ENCODE results near the gene RPL18.

The RPL18 gene

DNA sequence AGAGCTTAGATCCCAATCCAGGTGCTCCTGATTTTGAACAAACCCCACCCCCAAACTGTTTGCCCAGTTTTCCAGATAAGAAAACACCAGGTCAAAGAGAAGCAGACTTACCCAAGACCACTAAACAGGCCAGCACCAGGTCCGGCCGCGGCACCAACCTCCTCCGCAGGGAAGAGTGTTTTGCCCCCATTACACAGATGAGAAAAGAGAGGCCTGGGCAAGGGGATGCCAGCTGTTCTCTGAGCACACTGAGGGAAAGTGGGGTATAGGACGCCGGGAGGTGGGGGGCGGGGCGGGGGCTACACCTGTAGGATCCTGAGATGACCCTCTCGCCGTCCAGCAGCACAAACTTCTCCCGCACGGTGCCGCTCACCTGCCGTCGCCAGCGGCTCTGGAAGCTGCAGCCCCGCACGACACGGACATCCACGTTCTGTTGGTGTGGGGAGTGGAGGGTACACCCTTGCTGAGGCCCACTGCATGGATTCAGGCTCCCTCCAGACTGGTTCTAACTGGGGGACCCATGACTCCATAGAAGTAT, 9.3 kb downstream of the RPL18 start:
- Histone ChIP-seq H4K91ac (ENCODE audit: low read depth, low read length) (no peak overlapping the region), H3K79me1 (ENCODE audit: low read length) (no peaks in the 10 kb centered on the region), H4K8ac (ENCODE audit: low read depth, low read length) (no peak overlapping the region), H4K12ac (ENCODE audit: low read depth, low read length) (no peak overlapping the region), H2AFZ (ENCODE audit: insufficient read depth, low read length, poor library complexity) (no peak overlapping the region), H2BK5ac (ENCODE audit: low read depth, low read length, poor library complexity) (no peak overlapping the region), H3K36me3 (ENCODE audit: control insufficient read depth in 1 of 2, insufficient read depth in 2 of 2, low read length in 2 of 2) (peaks cover 1 to 4% of the 10 kb centered on the region in 2 experiments), H3K23ac (ENCODE audit: low read length) (no peak overlapping the region), H3K79me2 (ENCODE audit: control insufficient read depth, insufficient read depth, low read length, poor library complexity) (no peaks in the 10 kb centered on the region), H3K4me2 (ENCODE audit: low read length) (no peak overlapping the region), H2BK12ac (ENCODE audit: low read length) (no peak overlapping the region), H2AK5ac (ENCODE audit: low read length) (no peak overlapping the region), H3K4me1 (ENCODE audit: control insufficient read depth in 1 of 2, insufficient read depth in 2 of 2, low read length in 2 of 2) (no peaks in the 10 kb centered on the region), H3K27me3 (ENCODE audit: insufficient read depth, low read length) (no peaks in the 10 kb centered on the region), H3K9me3 (ENCODE audit: insufficient read depth, low read depth, low read length) (peaks cover 1% of the 10 kb centered on the region), H2BK120ac (ENCODE audit: insufficient read depth, low read length, poor library complexity) (no peak overlapping the region), H3K4ac (ENCODE audit: low read depth, low read length) (no peak overlapping the region), H3K4me3 (ENCODE audit: low read depth, low read length) (no peak overlapping the region), H3K9ac (ENCODE audit: low read length) (no peak overlapping the region), H3K18ac (ENCODE audit: low read length) (no peak overlapping the region), H3K14ac (ENCODE audit: low read length) (no peak overlapping the region), H3K27ac (ENCODE audit: low read depth, low read length) (no peak overlapping the region)
- DNase-seq: no peak
- no CpG with 5 or more reads among the region's 20 CpGs for WGBS (ENCODE audit: extremely low coverage, insufficient coverage, insufficient read length)

DNA sequence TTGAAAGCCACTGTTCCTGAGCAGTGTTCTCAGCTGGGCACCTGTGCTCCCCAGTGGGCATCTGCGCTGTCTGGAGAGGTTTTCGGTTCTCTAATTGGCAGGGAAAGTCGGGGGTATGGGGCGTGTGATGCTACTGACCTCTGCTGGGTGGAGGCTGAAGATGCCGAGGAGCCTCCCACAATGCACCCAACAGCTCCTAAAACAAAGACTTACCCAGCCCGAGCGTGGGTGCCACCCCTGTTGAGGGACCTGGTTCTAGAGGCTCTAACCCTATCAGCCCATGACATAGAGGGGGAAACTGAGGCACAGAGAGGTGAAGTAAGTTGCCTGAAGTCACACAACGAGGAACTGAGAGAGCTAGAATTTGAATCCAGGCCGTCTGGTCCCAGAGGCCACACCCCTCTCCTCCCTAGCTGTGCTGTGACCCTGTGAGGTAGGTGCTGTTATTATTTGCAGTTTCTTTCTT, 10.1 kb downstream of the RPL18 start:
- no CpG with 5 or more reads among the region's 9 CpGs for WGBS (ENCODE audit: extremely low coverage, insufficient coverage, insufficient read length)
- Histone ChIP-seq H3K79me1 (ENCODE audit: low read length) (no peaks in the 10 kb centered on the region), H4K91ac (ENCODE audit: low read depth, low read length) (no peak overlapping the region), H3K18ac (ENCODE audit: low read length) (no peak overlapping the region), H3K79me2 (ENCODE audit: control insufficient read depth, insufficient read depth, low read length, poor library complexity) (no peaks in the 10 kb centered on the region), H3K4me2 (ENCODE audit: low read length) (no peak overlapping the region), H3K4me1 (ENCODE audit: control insufficient read depth in 1 of 2, insufficient read depth in 2 of 2, low read length in 2 of 2) (no peaks in the 10 kb centered on the region), H3K4me3 (ENCODE audit: low read depth, low read length) (no peak overlapping the region), H3K23ac (ENCODE audit: low read length) (no peak overlapping the region), H3K9ac (ENCODE audit: low read length) (no peak overlapping the region), H3K4ac (ENCODE audit: low read depth, low read length) (no peak overlapping the region), H3K9me3 (ENCODE audit: insufficient read depth, low read depth, low read length) (peaks cover 1% of the 10 kb centered on the region), H3K14ac (ENCODE audit: low read length) (no peak overlapping the region), H2AK5ac (ENCODE audit: low read length) (no peak overlapping the region), H2AFZ (ENCODE audit: insufficient read depth, low read length, poor library complexity) (no peak overlapping the region), H2BK120ac (ENCODE audit: insufficient read depth, low read length, poor library complexity) (no peak overlapping the region), H3K27ac (ENCODE audit: low read depth, low read length) (no peak overlapping the region), H2BK12ac (ENCODE audit: low read length) (no peak overlapping the region), H2BK5ac (ENCODE audit: low read depth, low read length, poor library complexity) (no peak overlapping the region), H3K36me3 (ENCODE audit: control insufficient read depth in 1 of 2, insufficient read depth in 2 of 2, low read length in 2 of 2) (peaks cover 0 to 3% of the 10 kb centered on the region in 2 experiments), H4K12ac (ENCODE audit: low read depth, low read length) (no peak overlapping the region), H4K8ac (ENCODE audit: low read depth, low read length) (peak overlapping the region; percentile 42), H3K27me3 (ENCODE audit: insufficient read depth, low read length) (no peaks in the 10 kb centered on the region)
- peak in 1 of 2 donors; percentile 33 for DNase-seq

DNA sequence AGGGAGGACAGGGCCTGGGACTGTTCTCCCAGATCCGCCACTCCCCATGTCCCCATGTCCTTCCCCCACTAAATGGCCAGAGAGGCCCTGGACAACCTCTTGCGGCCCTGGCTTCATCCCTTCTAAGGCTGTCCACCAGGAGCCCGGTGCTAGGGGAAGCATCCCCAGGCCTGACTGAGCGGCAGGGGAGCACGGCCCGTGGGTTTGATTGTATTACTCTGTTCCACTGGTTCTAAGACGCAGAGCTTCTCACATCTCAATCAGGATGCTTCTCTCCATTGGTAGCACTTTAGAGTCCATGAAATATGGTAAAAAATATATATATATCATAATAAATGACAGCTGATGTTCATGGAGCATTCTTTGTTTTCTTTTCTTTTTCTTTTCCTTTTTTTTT, 11.6 kb downstream of the RPL18 start:
- no CpG with 5 or more reads among the region's 7 CpGs for WGBS (ENCODE audit: extremely low coverage, insufficient coverage, insufficient read length)
- no peak overlapping the region for H2BK5ac ChIP-seq (ENCODE audit: low read depth, low read length, poor library complexity)
- H3K23ac ChIP-seq (ENCODE audit: low read length): no peak overlapping the region
- H3K4ac ChIP-seq (ENCODE audit: low read depth, low read length): no peak overlapping the region
- H4K8ac ChIP-seq (ENCODE audit: low read depth, low read length): no peak overlapping the region
- H3K4me1 ChIP-seq (ENCODE audit: control insufficient read depth in 1 of 2, insufficient read depth in 2 of 2, low read length in 2 of 2): no peaks in the 10 kb centered on the region
- no peak overlapping the region for H4K91ac ChIP-seq (ENCODE audit: low read depth, low read length)
- no peak overlapping the region for H3K4me3 ChIP-seq (ENCODE audit: low read depth, low read length)
- H3K27ac ChIP-seq (ENCODE audit: low read depth, low read length): no peak overlapping the region
- no peak for DNase-seq
- H2AK5ac ChIP-seq (ENCODE audit: low read length): no peak overlapping the region
- H2BK12ac ChIP-seq (ENCODE audit: low read length): no peak overlapping the region
- H3K79me2 ChIP-seq (ENCODE audit: control insufficient read depth, insufficient read depth, low read length, poor library complexity): no peaks in the 10 kb centered on the region
- no peak overlapping the region for H3K14ac ChIP-seq (ENCODE audit: low read length)
- H2AFZ ChIP-seq (ENCODE audit: insufficient read depth, low read length, poor library complexity): no peak overlapping the region
- H2BK120ac ChIP-seq (ENCODE audit: insufficient read depth, low read length, poor library complexity): no peak overlapping the region
- no peaks in the 10 kb centered on the region for H3K27me3 ChIP-seq (ENCODE audit: insufficient read depth, low read length)
- H3K79me1 ChIP-seq (ENCODE audit: low read length): no peaks in the 10 kb centered on the region
- no peak overlapping the region for H4K12ac ChIP-seq (ENCODE audit: low read depth, low read length)
- no peak overlapping the region for H3K9ac ChIP-seq (ENCODE audit: low read length)
- H3K36me3 ChIP-seq (ENCODE audit: control insufficient read depth in 1 of 2, insufficient read depth in 2 of 2, low read length in 2 of 2): no peaks in the 10 kb centered on the region
- no peak overlapping the region for H3K4me2 ChIP-seq (ENCODE audit: low read length)
- no peak overlapping the region for H3K18ac ChIP-seq (ENCODE audit: low read length)
- peaks cover 1% of the 10 kb centered on the region for H3K9me3 ChIP-seq (ENCODE audit: insufficient read depth, low read depth, low read length)

DNA sequence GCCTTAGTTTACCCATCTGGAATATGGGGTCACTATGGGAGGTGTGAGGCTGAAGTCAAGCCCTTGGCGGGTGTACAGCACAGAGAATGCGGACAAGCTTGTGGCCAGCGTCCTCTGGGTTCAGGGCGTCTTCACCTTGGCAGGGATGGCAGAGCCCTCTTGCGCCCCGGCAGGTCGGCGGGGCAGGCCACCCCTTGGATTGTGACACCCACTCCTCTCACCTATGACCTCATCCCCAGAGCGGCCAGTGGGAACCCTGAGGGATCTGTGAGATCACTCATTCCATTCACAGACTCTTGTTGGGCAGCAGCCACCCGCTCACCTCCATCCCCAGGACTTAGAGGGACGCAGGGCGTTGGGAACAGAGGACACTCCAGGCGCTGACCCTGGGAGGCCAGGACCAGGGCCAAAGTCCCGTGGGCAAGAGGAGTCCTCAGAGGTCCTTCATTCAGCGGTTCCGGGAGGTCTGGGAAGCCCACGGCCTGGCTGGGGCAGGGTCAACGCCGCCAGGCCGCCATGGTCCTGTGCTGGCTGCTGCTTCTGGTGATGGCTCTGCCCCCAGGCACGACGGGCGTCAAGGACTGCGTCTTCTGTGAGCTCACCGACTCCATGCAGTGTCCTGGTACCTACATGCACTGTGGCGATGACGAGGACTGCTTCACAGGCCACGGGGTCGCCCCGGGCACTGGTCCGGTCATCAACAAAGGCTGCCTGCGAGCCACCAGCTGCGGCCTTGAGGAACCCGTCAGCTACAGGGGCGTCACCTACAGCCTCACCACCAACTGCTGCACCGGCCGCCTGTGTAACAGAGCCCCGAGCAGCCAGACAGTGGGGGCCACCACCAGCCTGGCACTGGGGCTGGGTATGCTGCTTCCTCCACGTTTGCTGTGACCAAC, 12.3 kb downstream of the RPL18 start, which contains the start of gene SPACA4:
SPACA4 (plus strand) TSS at position 280 of the 896 bp plus-strand sequence; CDS start at position 517, 237 bp downstream.
- Histone ChIP-seq H3K4me2 (ENCODE audit: low read length) (no peak within 1 kb of the TSS), H3K9ac (ENCODE audit: low read length) (no peak within 1 kb of the TSS), H3K79me1 (ENCODE audit: low read length) (no peaks in the 10 kb centered on the region), H3K79me2 (ENCODE audit: control insufficient read depth, insufficient read depth, low read length, poor library complexity) (no peaks in the 10 kb centered on the region), H3K4me1 (ENCODE audit: control insufficient read depth in 1 of 2, insufficient read depth in 2 of 2, low read length in 2 of 2) (no peaks in the 10 kb centered on the region), H3K4me3 (ENCODE audit: low read depth, low read length) (no peak within 1 kb of the TSS), H2BK5ac (ENCODE audit: low read depth, low read length, poor library complexity) (no peak within 1 kb of the TSS), H2BK12ac (ENCODE audit: low read length) (no peak within 1 kb of the TSS), H3K27ac (ENCODE audit: low read depth, low read length) (no peak within 1 kb of the TSS), H4K91ac (ENCODE audit: low read depth, low read length) (no peak within 1 kb of the TSS), H3K14ac (ENCODE audit: low read length) (no peak within 1 kb of the TSS), H4K12ac (ENCODE audit: low read depth, low read length) (no peak within 1 kb of the TSS), H3K36me3 (ENCODE audit: control insufficient read depth in 1 of 2, insufficient read depth in 2 of 2, low read length in 2 of 2) (no peaks in the 10 kb centered on the region), H4K8ac (ENCODE audit: low read depth, low read length) (no peak within 1 kb of the TSS), H2AFZ (ENCODE audit: insufficient read depth, low read length, poor library complexity) (no peak within 1 kb of the TSS), H3K27me3 (ENCODE audit: insufficient read depth, low read length) (no peaks in the 10 kb centered on the region), H3K4ac (ENCODE audit: low read depth, low read length) (no peak within 1 kb of the TSS), H3K18ac (ENCODE audit: low read length) (no peak within 1 kb of the TSS), H3K23ac (ENCODE audit: low read length) (no peak within 1 kb of the TSS), H2BK120ac (ENCODE audit: insufficient read depth, low read length, poor library complexity) (no peak within 1 kb of the TSS), H2AK5ac (ENCODE audit: low read length) (no peak within 1 kb of the TSS), H3K9me3 (ENCODE audit: insufficient read depth, low read depth, low read length) (peaks cover 1% of the 10 kb centered on the region)
- peak; percentile 28 to 58 for DNase-seq
- WGBS (ENCODE audit: extremely low coverage, insufficient coverage, insufficient read length): no CpG with 5 or more reads among the region's 39 CpGs
